ENCODE data around the gene NFS1.
"Not testable (repeated sequence)": the region's sequence is repeated elsewhere in the genome, so short reads cannot be mapped to it uniquely, and the experiment has no call there.

NFS1 gene

DNA sequence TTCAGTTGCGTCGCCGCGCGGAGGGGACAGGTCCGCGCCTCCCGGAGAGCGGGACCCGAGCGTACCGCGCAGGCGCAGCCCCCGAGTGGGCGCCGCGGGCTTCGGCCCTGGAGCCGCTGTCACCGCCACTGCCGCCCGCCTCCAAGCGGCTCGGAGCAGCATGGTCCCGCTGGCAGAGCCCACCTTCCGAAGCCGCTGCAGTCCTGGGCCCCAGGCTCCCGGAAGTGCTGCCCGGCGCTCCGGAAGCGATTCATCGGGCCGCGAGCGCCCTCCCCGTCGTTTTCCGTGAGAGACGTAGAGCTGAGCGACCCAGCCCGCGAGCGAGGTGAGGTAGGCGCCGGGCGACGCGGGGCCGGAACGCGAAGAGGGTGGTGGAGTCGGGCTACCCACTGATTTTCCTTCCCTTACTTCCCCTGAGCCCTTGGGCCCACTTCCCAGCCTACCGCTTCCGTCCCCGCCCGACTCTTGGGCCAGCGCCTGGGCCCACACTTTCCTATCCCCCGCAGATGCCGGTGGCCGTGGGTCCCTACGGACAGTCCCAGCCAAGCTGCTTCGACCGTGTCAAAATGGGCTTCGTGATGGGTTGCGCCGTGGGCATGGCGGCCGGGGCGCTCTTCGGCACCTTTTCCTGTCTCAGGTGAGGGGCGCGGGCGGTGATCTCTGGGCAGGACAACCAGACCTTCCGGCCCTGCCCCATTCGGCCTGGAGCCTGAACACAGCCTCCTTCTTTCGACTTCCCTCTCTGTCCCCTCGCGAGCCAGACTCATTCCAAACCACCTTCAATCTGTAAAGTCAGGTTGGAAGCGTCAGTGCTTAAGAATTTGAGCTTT is at the start of gene NFS1, which contains the start of gene ROMO1:
Gene NFS1 (minus strand): TSS at position 226 of the 830 bp plus-strand sequence. CDS start 64 bp downstream, at position 162.
Gene ROMO1 (plus strand): TSS at position 279 of the 830 bp plus-strand sequence. CDS start 228 bp downstream, at position 507.
- DNase-seq (ENCODE audit: extremely low read depth in 1 of 2, low read depth in 1 of 2) = peak; percentile 74 to 79

DNA sequence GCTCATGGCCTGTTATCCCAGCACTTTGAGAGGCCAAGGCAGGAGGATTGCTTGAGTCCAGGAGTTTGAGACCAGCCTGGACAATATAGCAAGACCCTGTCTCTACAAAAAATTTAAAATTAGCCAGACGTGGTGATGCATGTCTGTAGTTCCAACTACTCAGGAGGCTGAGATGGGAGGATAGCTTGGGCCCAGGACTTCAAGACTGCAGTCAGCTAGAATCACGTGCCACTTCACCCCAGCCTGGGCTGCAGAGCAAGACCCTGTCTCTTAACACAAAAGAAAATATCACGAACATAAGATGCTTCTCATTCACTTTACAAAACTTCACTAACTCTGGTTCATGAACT is 45.3 kb upstream of the NFS1 start:
- DNase-seq (ENCODE audit: extremely low read depth in 1 of 2, low read depth in 1 of 2) = not testable (repeated sequence)

GRCh38 chr20:35743693-35744491 is 44.7 kb upstream of the NFS1 start:
- DNase-seq (ENCODE audit: extremely low read depth in 1 of 2, low read depth in 1 of 2) = no peak

- no peak for DNase-seq (ENCODE audit: extremely low read depth in 1 of 2, low read depth in 1 of 2)
Measured at GRCh38 chr20:35742741-35743523, 43.8 kb upstream of the NFS1 start.

GRCh38 chr20:35741892-35742740 is 43.0 kb upstream of the NFS1 start, which contains the start of gene RBM39:
Gene RBM39, minus strand, starts transcription at chr20:35742260. Its CDS starts 1,386 bp downstream, at chr20:35740874.
- peak; percentile 94 to 100 for DNase-seq (ENCODE audit: extremely low read depth in 1 of 2, low read depth in 1 of 2)

- no peak for DNase-seq (ENCODE audit: extremely low read depth in 1 of 2, low read depth in 1 of 2)
Measured at GRCh38 chr20:35739294-35740163, 40.4 kb upstream of the NFS1 start.

- no peak for DNase-seq (ENCODE audit: extremely low read depth in 1 of 2, low read depth in 1 of 2)
Measured at GRCh38 chr20:35738410-35739179, 39.4 kb upstream of the NFS1 start.

DNA sequence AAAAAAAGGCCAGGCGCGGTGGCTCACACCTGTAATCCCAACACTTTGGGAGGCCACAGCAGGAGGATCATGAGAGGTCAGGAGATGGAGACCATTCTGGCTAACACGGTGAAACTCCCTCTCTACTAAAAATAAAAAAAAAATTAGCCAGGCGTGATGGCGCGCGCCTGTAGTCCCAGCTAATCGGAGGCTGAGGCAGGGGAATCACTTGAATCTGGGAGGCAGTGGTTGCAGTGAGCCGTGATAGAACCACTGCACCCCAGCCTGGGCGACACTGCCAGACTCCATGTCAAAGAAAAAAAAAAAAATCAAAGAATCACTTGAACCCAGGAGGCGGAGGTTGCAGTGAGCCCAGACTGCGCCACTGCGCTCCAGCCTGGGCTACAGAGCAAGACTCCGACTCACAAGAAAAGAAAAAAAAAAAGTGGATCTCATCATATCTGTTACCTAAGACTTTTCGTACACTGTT is 38.7 kb upstream of the NFS1 start:
- no peak for DNase-seq (ENCODE audit: extremely low read depth in 1 of 2, low read depth in 1 of 2)

- no peak for DNase-seq (ENCODE audit: extremely low read depth in 1 of 2, low read depth in 1 of 2)
Measured at GRCh38 chr20:35735826-35736470, 36.8 kb upstream of the NFS1 start.

DNA sequence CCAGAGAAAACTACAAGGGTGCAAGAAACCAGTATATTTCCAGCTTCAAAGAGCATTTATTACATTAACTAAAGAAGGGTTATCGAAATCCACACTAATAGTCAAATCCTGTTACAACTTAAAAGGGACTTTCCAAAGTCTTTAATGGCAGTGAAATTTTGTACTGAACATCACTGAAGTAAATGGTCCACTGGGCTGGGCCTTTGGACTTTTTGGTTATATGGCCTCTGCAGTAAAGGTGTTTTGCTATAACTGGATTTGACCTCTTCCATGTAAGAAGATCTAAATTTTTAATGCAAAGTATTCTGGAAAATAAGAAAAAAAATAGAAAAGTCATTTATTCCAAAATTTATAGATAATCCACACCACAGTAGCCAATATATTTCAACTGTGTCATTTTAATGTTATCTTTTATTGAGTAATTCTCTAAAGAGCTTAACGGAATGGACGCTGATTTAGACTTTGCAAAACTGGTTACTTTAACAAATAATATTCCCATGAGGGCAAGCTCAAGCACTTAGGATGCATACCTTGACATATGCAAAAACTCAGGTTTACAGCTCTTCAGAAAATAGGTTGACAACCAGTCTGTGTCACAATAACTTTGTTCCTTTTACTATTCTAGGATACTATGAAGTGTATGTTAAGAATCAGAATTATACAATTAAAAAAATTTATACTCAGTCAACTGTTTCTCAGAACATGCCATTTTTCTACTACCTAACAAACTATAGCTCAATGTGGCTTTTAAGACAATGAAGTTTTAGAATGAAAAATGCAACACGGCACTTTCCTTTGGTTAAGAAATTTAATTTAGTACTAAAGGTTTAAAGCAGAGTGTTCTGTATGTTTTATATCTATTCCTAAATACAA is 35.9 kb upstream of the NFS1 start:
- DNase-seq (ENCODE audit: extremely low read depth in 1 of 2, low read depth in 1 of 2) = no peak

DNA sequence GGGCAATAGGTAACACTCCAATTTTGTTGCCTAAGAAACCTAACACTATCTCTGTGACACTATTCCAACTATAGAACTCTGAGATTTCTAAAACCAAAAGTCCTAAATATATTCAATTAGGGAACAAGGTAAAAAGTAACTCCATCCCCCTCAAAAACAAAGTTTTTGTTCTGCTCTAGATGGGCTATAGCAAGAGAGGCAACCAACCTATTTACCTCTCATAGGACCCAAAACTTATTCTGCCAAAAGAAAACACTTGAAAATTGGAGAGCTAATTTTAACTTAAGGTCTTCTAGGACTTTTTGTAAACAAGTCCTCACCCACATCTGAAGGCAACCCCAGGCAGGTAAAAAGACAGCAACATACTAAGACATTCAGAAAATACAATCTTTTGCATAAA is 35.2 kb upstream of the NFS1 start:
- DNase-seq (ENCODE audit: extremely low read depth in 1 of 2, low read depth in 1 of 2) = no peak

- DNase-seq (ENCODE audit: extremely low read depth in 1 of 2, low read depth in 1 of 2) = no peak
Measured at GRCh38 chr20:35732644-35732982, 33.5 kb upstream of the NFS1 start.

- no peak for DNase-seq (ENCODE audit: extremely low read depth in 1 of 2, low read depth in 1 of 2)
Measured at GRCh38 chr20:35731862-35732643, 32.9 kb upstream of the NFS1 start.

DNA sequence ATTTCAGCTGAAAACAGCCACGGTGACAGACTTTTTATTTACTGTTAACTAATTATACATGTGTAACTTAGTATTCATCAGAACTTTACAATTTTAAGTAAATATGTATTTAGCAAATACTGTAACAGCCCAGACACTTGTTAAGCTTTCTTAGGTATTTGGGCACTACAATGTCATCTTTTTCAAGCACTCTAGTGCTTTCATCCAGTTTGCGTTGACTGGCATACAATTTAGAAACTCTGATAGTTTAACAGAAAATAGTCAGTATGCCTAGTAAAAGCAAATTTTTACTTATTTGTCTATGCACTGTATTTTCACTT is 32.3 kb upstream of the NFS1 start:
- no peak for DNase-seq (ENCODE audit: extremely low read depth in 1 of 2, low read depth in 1 of 2)

- no peak for DNase-seq (ENCODE audit: extremely low read depth in 1 of 2, low read depth in 1 of 2)
Measured at GRCh38 chr20:35730583-35731468, 31.7 kb upstream of the NFS1 start.
